ENCODE measurements around the gene S1PR5.

DNA sequence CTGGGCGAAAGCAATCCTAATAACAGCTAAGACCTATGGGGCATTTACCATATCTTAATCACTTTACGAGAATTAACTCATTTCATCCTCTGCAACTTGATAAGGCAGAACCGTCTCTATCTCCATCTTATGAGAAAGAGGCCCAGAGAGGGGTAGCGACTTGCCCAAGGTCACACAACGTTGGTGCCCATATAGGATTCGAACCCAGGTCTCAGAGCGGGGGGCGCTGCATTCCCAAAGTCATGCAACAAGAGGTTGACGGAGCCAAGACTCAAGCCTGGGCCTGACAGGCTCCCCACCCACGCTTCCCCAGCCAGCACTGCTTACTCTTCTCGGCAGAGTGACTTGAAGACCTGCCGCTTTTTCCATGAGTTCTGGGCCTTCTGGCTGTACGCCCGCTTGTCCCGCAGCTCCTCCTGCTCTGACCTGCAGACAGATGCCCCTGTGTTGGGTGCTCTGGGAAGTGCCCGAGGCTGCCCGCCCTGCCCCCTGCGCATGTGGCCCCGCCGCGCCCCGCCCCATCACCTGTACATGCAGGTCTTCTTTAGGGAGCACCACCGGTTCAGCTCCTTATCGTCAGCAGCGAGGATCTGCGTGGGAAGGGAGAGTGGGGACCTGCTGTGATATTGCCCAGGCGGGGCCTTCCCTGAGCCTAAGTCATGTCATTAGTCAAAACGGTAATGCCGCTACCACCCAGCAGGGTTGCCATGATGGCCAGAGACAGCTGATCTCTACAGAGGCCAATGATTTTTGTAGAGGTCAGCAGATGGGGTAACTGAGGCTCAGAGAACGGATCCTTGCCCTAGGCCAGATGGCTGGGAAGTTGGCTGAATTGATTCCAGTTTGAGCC, 37.7 kb upstream of the S1PR5 start:
- TF ChIP-seq, protein P1, sequence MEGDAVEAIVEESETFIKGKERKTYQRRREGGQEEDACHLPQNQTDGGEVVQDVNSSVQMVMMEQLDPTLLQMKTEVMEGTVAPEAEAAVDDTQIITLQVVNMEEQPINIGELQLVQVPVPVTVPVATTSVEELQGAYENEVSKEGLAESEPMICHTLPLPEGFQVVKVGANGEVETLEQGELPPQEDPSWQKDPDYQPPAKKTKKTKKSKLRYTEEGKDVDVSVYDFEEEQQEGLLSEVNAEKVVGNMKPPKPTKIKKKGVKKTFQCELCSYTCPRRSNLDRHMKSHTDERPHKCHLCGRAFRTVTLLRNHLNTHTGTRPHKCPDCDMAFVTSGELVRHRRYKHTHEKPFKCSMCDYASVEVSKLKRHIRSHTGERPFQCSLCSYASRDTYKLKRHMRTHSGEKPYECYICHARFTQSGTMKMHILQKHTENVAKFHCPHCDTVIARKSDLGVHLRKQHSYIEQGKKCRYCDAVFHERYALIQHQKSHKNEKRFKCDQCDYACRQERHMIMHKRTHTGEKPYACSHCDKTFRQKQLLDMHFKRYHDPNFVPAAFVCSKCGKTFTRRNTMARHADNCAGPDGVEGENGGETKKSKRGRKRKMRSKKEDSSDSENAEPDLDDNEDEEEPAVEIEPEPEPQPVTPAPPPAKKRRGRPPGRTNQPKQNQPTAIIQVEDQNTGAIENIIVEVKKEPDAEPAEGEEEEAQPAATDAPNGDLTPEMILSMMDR (IDR thresholded peaks at IDR 0.05; ENCODE audit: low read depth, low read length, missing input control), result no peak
- TF ChIP-seq TAF1 (conservative IDR thresholded peaks at IDR 0.05), result no peak
- TF ChIP-seq EGR1 (IDR thresholded peaks at IDR 0.05; ENCODE audit: low read depth in 2 of 2), result no peak
- TF ChIP-seq, protein P2, sequence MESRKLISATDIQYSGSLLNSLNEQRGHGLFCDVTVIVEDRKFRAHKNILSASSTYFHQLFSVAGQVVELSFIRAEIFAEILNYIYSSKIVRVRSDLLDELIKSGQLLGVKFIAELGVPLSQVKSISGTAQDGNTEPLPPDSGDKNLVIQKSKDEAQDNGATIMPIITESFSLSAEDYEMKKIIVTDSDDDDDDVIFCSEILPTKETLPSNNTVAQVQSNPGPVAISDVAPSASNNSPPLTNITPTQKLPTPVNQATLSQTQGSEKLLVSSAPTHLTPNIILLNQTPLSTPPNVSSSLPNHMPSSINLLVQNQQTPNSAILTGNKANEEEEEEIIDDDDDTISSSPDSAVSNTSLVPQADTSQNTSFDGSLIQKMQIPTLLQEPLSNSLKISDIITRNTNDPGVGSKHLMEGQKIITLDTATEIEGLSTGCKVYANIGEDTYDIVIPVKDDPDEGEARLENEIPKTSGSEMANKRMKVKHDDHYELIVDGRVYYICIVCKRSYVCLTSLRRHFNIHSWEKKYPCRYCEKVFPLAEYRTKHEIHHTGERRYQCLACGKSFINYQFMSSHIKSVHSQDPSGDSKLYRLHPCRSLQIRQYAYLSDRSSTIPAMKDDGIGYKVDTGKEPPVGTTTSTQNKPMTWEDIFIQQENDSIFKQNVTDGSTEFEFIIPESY (IDR thresholded peaks at IDR 0.05), result no peak
- TF ChIP-seq RAD21 (IDR thresholded peaks at IDR 0.05), result no peak
- no peak for TF ChIP-seq GABPA (IDR thresholded peaks at IDR 0.05 in 1 of 2, conservative IDR thresholded peaks at IDR 0.05 in 1 of 2)
- TF ChIP-seq JUND (IDR thresholded peaks at IDR 0.05), result no peak
- TF ChIP-seq, protein P3, sequence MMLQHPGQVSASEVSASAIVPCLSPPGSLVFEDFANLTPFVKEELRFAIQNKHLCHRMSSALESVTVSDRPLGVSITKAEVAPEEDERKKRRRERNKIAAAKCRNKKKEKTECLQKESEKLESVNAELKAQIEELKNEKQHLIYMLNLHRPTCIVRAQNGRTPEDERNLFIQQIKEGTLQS (IDR thresholded peaks at IDR 0.05), result no peak
- no peak for TF ChIP-seq SP1 (IDR thresholded peaks at IDR 0.05)
- TF ChIP-seq FOXA1 (IDR thresholded peaks at IDR 0.05), result no peak
- TF ChIP-seq HNF4A (conservative IDR thresholded peaks at IDR 0.05), result no peak
- TF ChIP-seq, protein P4, sequence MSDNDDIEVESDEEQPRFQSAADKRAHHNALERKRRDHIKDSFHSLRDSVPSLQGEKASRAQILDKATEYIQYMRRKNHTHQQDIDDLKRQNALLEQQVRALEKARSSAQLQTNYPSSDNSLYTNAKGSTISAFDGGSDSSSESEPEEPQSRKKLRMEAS (IDR thresholded peaks at IDR 0.05), result no peak

Measured in liver (tissue), 3 donors.